ENCODE measurements around the gene TIMP2. TPM values are rescaled to one million over a fixed set of nuclear protein-coding genes. Genes with fewer than 3 reads are reported as not detected.

Gene TIMP2
- total and polyA plus RNA-seq, 2 of the 13 experiments (the other 11 are each of a cell fraction or from before 2014, with no cell fraction given): 3.8 to 8.5 TPM

DNA sequence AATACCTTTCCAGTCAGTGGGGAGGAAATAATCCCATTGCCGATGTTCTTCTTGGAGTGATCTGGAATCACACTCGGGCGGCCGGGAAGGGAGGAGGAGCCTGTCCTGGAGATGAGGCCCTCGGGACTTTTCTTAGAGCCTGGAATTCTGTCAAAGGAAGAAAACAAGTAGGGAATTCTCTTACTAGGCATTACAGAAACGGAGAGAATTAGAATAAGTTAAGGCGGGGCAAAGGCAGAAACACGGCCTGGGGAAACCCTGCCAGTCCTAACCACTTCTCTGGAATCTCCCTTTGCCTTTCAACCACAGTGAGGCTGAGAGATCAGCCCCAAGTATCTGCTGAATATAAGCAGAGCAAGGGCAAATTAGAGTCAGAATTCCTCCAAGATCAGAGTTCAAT, 112.3 kb downstream of the TIMP2 start:
- BruUV-seq (replicated peaks): no TSS peak
- Histone ChIP-seq H3K9ac (ENCODE audit: insufficient read depth, low read depth, low read length) (no peak overlapping the region), H3K4me1 (ENCODE audit: insufficient read depth, low read length) (no peaks in the 10 kb centered on the region), H2AFZ (ENCODE audit: low read length) (no peak overlapping the region), H3K27ac (ENCODE audit: extremely low read length, insufficient read depth, low read length) (no peak overlapping the region), H3K79me2 (ENCODE audit: insufficient read depth, low read length) (no peaks in the 10 kb centered on the region), H3K36me3 (replicated peaks in 1 of 2; ENCODE audit: control insufficient read depth in 1 of 2, insufficient read depth in 2 of 2, low read length in 2 of 2) (peaks cover 51 to 97% of the 10 kb centered on the region in 2 experiments), H3K4me2 (ENCODE audit: low read depth, low read length) (no peak overlapping the region), H3K27me3 (ENCODE audit: control insufficient read depth in 1 of 2, insufficient read depth in 2 of 2, low read length in 2 of 2) (no peaks in the 10 kb centered on the region), H3K4me3 (replicated peaks in 1 of 3; ENCODE audit: insufficient read depth in 1 of 3, low read depth in 2 of 3, low read length in 3 of 3) (no peak overlapping the region), H4K20me1 (ENCODE audit: insufficient read depth, low read length) (no peaks in the 10 kb centered on the region), H3K9me3 (ENCODE audit: low read length) (no peaks in the 10 kb centered on the region)
- DNase-seq (ENCODE audit: low spot score): no peak
- ChIA-PET CTCF (ENCODE audit: low intra/inter-chr PET ratio, low total read pairs) (no interaction called here), POLR2A (no interaction called here)
- in situ Hi-C loops (cut with HindIII; ENCODE audit: extremely low pct_ligation_motif_present, low pct_unique_long_range_greater_than_20kb) (no loop called here), intact Hi-C loops (cut with micrococcal nuclease; ENCODE audit: unreplicated experiment) (no loop called here)
- 95% methylated on average over 8 of the region's 8 CpGs for WGBS (ENCODE audit: low lambda C conversion rate)
- no peak for FAIRE-seq
- no peak for TF ChIP-seq PHF8 (CRISPR knock-in tag; IDR thresholded peaks at IDR 0.05)
- no peak for TF ChIP-seq YEATS2 (CRISPR knock-in tag; IDR thresholded peaks at IDR 0.05; ENCODE audit: borderline replicate concordance)
- no peak for ATAC-seq

DNA sequence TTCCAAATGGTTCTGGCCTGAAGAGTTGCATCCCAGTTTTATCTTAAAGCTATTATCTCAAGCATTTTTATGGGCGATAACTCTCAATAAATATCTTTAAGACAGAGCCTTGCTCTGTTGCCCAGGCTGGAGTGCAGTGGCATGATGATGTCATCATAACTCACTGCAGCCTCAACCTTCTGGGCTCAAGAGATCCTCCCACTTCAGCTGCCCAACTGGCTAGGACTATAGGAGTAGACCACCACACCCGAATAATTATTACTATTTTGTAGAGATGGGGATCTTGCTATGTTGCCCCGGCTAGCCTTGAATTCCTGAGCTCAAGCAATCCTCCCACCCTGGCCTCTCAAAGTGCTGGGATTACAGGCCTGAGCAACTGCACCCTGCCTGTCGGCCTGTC, 117.0 kb downstream of the TIMP2 start:
- ATAC-seq: no peak
- in situ Hi-C loops (cut with HindIII; ENCODE audit: extremely low pct_ligation_motif_present, low pct_unique_long_range_greater_than_20kb): no loop called here
- POLR2A ChIA-PET: no interaction called here

More for the DNA sequence above, 117.0 kb downstream of the TIMP2 start:
- DNase-seq (ENCODE audit: low spot score) (no peak), FAIRE-seq (no peak)
- Histone ChIP-seq H3K27me3 (ENCODE audit: control insufficient read depth in 1 of 2, insufficient read depth in 2 of 2, low read length in 2 of 2) (no peaks in the 10 kb centered on the region), H3K36me3 (replicated peaks in 1 of 2; ENCODE audit: control insufficient read depth in 1 of 2, insufficient read depth in 2 of 2, low read length in 2 of 2) (peaks cover 59 to 95% of the 10 kb centered on the region in 2 experiments), H3K4me2 (ENCODE audit: low read depth, low read length) (no peak overlapping the region), H3K79me2 (ENCODE audit: insufficient read depth, low read length) (no peaks in the 10 kb centered on the region), H3K4me3 (replicated peaks in 1 of 3; ENCODE audit: insufficient read depth in 1 of 3, low read depth in 2 of 3, low read length in 3 of 3) (no peak overlapping the region), H3K9me3 (ENCODE audit: low read length) (no peaks in the 10 kb centered on the region), H2AFZ (ENCODE audit: low read length) (no peak overlapping the region), H3K27ac (ENCODE audit: extremely low read length, insufficient read depth, low read length) (no peak overlapping the region), H3K4me1 (ENCODE audit: insufficient read depth, low read length) (no peaks in the 10 kb centered on the region), H3K9ac (ENCODE audit: insufficient read depth, low read depth, low read length) (no peak overlapping the region), H4K20me1 (ENCODE audit: insufficient read depth, low read length) (no peaks in the 10 kb centered on the region)
- BruUV-seq (replicated peaks): no TSS peak
- WGBS (ENCODE audit: low lambda C conversion rate): 96% methylated on average over 4 of the region's 4 CpGs
- TF ChIP-seq ATF7 (IDR thresholded peaks at IDR 0.05) (peak; percentile 94), ATF7 (CRISPR knock-in tag; IDR thresholded peaks at IDR 0.05) (no peak), ZNF121 (CRISPR knock-in tag; IDR thresholded peaks at IDR 0.05) (peak; percentile 90), KAT8 (CRISPR knock-in tag; IDR thresholded peaks at IDR 0.05) (no peak), RXRA (CRISPR knock-in tag; IDR thresholded peaks at IDR 0.05) (no peak), CREB1 (IDR thresholded peaks at IDR 0.05) (0 out of 2 replicates have a peak, but pooled peaks have one; percentile 41), CREB1 (CRISPR knock-in tag; IDR thresholded peaks at IDR 0.05) (no peak), MLX (CRISPR knock-in tag; IDR thresholded peaks at IDR 0.05) (no peak), POLR2A (IDR thresholded peaks at IDR 0.05; ENCODE audit: insufficient read depth in 1 of 2, low read depth in 2 of 2, low read length in 2 of 2) (no peak)
- CTCF ChIA-PET (ENCODE audit: low intra/inter-chr PET ratio, low total read pairs): no interaction called here
- intact Hi-C loops (cut with micrococcal nuclease; ENCODE audit: unreplicated experiment): no loop called here
